GM18868 (cell line): ENCODE data around the gene ZMIZ1.

Experiments used
- ATAC-seq: cut with Tn5 transposase; IDR thresholded peaks from one replicate; pipeline ENCODE4 v1.9.1; 2021; ENCODE audit warnings: mild to moderate bottlenecking, moderate library complexity; ENCODE audit not compliant: unreplicated experiment

ZMIZ1 gene

GRCh38 chr10:79096514-79096913 is 27.7 kb downstream of the ZMIZ1 start:
- no peak for ATAC-seq

DNA sequence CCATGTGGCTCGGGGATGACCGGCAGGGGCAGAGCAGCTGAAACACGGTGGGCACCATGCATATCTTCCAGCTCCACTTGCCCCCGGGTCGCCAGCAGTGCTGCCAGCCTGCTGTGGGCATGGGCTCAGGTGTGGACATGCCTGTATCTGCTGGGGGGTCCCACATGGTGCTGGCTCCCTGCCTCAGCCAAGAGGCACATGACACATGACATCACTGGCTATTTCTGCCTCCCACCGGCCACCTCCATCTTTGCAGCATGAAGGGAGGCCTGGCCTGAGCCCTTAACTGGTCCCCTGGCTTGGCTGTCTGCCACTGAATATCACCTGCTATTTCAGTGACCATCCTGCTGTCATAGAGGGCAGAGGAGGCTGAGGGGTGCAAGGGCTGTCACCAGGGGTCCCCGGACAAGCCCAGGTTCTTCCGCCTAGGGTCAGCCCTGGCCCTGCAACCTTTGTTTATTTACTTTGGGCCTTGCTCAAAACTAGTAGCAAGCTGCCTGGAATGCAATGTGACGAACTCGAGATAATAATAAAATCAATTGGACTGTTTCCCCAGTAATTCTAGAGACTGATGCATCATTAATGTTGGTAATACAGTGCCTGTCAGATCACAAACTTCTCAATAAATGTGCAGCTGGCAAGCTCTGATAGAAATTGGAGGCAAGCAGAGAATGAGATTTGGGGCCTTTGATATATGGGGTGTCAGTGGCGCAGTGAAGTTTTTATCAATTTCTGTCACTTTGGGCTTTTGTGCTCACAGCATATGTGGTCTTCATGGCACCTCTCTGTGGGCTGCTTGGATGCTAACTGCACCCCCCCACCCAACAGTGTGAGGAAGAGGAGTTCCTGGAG is 28.5 kb downstream of the ZMIZ1 start:
- ATAC-seq: no peak

DNA sequence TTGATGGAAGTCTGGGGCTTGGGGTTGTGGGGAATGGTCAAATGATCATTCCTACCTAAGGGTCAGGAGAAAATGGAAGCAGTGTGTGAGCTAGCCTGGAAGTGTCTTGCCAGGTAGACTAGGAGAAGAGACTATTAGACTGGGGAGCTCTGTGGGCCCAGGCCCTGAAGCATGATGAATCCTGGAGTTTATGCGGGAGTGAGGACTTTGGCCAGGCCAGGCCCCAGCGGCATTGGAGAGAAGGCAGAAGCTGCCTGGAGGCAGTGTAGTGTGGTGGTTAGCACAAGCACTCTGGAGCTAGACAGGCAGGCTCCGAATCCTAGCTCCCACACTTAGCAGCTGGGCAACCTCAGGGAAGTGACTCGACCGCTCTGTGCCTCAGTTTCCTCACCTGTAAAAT is 29.3 kb downstream of the ZMIZ1 start:
- ATAC-seq: no peak

DNA sequence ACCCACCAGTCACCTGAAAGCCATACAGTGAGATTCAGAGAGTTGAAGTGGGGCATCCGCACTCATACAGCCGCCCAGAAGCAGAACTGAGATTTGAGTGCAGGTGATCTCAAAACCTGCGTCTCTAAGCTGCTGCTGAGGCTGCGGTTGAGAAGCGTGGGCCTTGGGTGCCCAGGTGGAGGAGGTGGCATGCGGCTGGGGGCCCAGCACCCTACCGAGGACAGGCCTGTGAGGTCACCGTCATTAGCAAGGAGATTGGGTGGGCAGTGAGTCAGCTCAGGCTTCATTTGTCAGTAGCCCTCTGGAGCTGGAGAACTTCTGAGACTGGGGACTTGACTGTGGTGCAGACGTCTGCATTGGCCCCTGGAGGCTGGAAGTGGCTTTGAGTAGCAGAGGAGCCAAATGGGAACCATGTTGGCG is 29.8 kb downstream of the ZMIZ1 start:
- peak; percentile 92 for ATAC-seq

DNA sequence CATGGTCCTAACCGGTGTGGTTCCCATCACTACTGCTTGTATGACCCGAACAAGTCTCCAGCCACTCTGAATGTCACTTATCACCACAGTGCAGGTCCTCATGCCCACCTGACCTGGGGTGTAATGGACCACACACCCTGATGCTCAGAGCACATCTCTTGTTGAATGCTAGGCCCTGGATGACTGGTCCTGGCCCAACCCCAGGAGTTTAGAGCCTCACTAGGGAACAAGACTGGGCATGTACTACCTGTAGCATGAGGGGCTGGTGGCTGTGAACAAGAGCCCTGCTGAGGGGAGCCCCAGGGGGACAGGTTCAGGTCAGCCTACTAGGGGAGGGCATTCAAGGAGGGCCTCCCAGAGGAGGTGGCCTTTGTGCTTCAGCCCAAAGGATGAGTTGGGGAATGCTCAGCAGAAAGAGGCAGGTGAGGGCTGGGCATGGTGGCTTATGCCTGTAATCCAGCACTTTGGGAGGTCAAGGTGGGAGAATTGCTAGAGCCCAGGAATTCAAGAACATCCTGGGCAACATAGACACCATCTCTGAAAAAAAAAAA is 31.2 kb downstream of the ZMIZ1 start:
- no peak for ATAC-seq

DNA sequence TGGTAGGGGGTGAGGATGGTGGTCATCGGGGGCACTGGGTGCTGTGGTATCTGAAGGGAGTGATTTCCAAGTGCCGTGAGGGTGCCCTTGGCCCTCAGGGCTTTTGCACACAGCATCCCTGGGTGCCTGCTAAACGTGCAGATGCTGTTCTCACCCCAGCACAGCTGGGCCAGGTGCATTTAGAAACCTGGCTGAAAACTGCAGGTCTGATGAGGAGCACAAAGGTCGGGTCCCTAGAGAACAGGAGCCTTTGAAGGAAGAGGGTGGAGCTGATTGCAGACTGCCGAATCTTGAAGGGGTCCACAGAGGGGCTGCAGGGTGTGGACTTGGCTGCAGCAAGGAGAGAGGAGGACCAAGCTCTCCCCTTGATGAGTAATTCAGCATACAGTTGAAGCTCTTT is 32.0 kb downstream of the ZMIZ1 start:
- ATAC-seq: no peak

- ATAC-seq: no peak
These were observed 33.1 kb downstream of the ZMIZ1 start for GRCh38 chr10:79101560-79102497.

- no peak for ATAC-seq
These were observed 33.7 kb downstream of the ZMIZ1 start for GRCh38 chr10:79102498-79102874.

GRCh38 chr10:79103129-79103528 is 34.4 kb downstream of the ZMIZ1 start:
- ATAC-seq: no peak

GRCh38 chr10:79103585-79103984 is 34.8 kb downstream of the ZMIZ1 start:
- no peak for ATAC-seq

DNA sequence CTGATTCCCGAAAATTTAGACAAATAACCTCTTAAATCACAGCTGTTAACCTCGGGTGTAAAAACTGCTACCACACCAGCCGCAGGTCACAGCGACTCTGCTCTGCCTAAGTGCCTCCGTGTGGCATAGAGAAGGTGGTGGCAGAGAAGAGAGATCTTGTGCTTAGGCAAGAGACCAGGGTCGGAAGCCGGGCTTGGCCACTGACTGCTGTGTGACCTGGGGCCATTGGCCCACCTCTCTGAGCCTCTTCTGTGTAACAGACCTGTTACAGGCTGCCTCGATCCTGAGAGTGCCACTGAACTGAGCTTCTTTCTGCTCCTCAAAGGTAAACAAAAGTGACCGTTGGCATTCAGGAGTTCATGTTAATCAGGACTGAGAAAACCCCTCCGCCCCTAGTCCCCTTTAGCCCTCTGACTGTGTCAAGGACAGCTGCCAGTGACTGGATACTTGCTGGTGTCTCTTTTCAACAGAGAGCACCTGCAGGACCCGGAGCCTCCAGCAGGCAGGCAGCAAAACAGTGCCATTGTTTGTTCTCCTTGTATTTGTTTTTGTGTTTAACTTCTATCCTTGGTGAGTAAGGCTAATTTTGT is 36.5 kb downstream of the ZMIZ1 start:
- ATAC-seq: no peak

DNA sequence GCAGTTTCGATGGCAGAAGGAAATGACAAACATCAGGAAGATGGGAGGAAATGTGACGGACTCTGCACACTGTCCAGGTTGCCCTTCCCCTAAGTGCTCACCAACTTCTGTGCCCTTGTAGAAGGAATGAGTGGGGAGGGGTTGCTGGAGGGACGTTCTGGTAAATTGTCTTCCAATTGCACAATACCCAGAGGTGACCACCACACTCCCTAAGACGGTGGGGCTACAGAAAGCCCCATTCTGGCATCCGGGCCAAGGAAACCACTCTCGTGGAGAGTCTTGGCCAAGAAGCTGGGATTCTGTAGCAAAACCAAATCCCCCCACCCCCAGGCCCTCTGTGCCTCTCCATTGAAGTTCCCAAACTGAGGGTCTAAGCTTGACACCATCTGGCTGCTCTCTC is 37.1 kb downstream of the ZMIZ1 start:
- no peak for ATAC-seq

- ATAC-seq: no peak
These were observed 37.7 kb downstream of the ZMIZ1 start for GRCh38 chr10:79106256-79107050.

- ATAC-seq: no peak
These were observed 39.0 kb downstream of the ZMIZ1 start for GRCh38 chr10:79107736-79108264.

- no peak for ATAC-seq
These were observed 40.0 kb downstream of the ZMIZ1 start for GRCh38 chr10:79108728-79109127.

GRCh38 chr10:79111427-79111826 is 42.7 kb downstream of the ZMIZ1 start:
- ATAC-seq: no peak

DNA sequence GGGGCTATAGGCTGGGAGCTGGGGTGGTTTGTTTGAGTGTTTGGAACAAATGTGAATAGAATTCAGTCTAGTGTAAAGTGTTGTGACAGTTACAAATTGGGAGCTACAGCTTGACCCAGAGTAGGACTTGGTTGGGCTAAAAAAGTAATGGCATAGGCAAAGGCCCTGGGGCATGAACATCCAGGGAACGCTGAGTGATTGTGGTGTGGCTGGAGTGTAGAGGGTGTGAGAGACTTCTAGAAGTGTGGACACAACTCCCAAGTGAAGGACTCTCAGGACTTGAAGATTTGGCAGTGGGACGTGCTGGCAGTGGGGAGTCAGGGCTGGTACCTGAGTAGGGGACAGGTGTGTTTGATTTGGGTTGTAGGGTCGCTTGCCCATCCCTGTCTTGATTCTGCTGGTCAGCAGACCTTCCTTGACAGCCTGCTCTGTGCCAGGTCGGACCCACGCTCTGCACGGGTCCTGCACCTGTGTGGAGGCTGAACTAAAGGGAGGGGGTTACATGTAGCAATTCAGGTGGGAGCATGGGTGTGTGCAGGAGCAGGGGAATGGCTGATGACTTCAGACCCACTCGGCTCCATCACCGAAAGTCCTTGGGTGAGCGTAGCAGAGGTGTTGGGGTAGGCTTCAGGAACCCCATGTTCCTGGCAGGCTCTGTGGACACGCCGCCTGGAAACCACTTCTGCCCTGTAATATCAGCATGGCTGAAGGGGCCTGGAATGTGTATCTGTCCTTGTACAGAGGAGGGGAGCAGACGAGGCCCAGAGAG is 43.3 kb downstream of the ZMIZ1 start:
- ATAC-seq: no peak

DNA sequence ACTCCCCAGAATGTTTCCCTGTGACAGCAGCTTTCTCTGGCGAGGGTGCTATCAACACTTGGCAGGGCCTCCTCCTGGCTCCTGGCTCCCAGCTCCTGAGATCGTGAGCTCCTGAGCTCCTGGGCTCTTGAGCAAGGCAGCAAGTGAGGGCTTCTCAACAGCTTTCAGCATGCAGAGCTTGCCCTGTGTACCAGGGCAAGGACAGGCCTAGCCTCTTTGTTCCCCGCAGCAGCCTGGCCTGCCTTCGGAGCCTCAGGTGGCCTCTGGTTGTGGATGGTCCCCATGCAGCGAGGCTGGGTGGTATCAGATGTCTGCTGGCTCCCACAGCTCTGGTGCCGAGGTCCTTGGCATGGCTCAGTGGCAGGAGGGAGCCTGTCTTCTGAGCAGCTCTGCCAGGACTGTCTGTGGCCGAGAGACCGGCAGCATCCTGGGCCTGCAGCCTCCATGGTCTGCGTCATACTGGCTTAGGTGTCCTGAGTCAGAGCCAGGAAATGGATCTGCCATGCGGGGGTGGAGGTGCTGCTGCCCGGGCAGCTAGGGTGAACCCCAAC is 44.2 kb downstream of the ZMIZ1 start:
- ATAC-seq: no peak

DNA sequence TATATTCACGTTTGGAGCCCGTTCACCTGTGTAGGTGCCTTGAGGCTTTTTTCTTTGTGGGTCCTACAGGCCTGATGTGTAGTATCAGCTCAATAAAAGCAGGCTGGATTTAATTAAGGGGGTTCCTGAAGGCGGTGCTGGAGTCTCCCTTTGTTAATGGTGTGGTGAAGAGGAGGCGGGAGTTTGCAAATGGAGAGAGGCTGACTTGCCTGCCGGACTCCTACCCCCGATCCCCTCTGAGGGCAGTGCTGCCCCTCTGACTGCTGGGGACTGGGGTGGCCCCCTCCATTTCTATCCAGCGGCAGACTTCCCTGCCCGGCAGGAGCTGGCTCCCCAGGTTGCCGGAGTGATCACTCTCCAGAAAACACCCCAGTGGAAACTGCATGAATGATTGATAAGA is 45.1 kb downstream of the ZMIZ1 start:
- no peak for ATAC-seq
